Endothelial cell of umbilical vein (primary cell): Measurements from ENCODE around the gene TBC1D8.

Experiments used
- EZH2 ChIP-seq: IDR thresholded peaks from 2 replicates; pipeline ENCODE4 v1.6.1; 2012; ENCODE audit warnings: borderline replicate concordance, low read depth, mild to moderate bottlenecking, moderate library complexity, low read length, inconsistent platforms; ENCODE audit not compliant: severe bottlenecking
- GATA2 ChIP-seq: IDR thresholded peaks from 2 replicates; pipeline ENCODE4 v1.7.0; 2011; ENCODE audit warnings: low read depth, mild to moderate bottlenecking, moderate library complexity, mixed read lengths, low read length; ENCODE audit not compliant: insufficient read length, insufficient read depth
- JUN ChIP-seq: IDR thresholded peaks from 2 replicates; pipeline ENCODE4 v1.6.1; 2011; ENCODE audit warnings: borderline replicate concordance, low read depth; ENCODE audit not compliant: insufficient read length, insufficient read depth
- MYC ChIP-seq: IDR thresholded peaks from one replicate; pipeline ENCODE4 v1.6.1; 2011; ENCODE audit warnings: mild to moderate bottlenecking, low read depth, low read length
- POLR2A ChIP-seq: IDR thresholded peaks from 2 replicates; pipeline ENCODE4 v1.6.1; 2012; ENCODE audit warnings: low read depth, mild to moderate bottlenecking, control low read depth, low read length
- POLR2AphosphoS5 ChIP-seq: IDR thresholded peaks from 2 replicates; pipeline ENCODE4 v1.6.1; 2012; ENCODE audit warnings: low read depth, mild to moderate bottlenecking, control low read depth, low read length, moderate library complexity; ENCODE audit not compliant: insufficient read depth
- TF ChIP-seq, protein P1 (sequence below), 2 donors: IDR thresholded peaks; 1 replicate in 1 of 2; 2 replicates in 1 of 2; pipeline ENCODE4 v1.5.1; 2011; ENCODE audit warnings: low read length in 2 of 2, mild to moderate bottlenecking in 2 of 2, moderate library complexity in 2 of 2, control low read depth in 1 of 2, inconsistent platforms in 1 of 2, low read depth in 1 of 2; ENCODE audit not compliant: insufficient read depth in 1 of 2; ENCODE audit errors: extremely low read depth in 1 of 2
- TF ChIP-seq, protein P2 (sequence below): IDR thresholded peaks from 2 replicates; pipeline ENCODE4 v1.6.1; 2011; ENCODE audit not compliant: insufficient read depth, insufficient read length

DNA sequence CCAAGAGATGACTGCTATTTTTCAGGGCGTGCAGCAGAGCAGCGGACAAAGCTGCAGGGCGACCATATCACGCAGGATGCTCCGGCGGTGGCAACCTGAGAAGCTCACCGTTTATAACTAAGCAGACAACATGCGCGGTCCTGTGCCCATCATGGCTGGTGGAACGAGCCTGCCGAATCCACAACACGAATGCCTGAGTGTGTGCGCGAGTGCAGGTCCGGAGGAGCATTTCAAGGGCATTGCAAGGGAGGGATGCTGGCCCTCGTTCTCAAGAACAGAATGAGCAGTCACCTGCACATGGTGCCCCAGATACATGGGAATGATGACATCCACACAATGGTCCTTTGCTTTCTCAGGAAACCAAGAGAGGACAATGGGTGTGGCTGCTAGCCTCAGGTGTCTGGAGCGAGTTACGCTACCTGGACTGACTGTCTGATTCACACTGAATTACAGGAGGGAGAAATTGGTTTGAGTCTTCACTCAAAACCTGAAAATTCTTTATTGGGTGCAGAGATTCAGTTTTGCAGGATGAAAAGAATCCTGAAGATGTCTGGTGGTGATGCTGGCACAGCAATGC lies 39.8 kb downstream of the TBC1D8 start:
- TF ChIP-seq, protein P1, sequence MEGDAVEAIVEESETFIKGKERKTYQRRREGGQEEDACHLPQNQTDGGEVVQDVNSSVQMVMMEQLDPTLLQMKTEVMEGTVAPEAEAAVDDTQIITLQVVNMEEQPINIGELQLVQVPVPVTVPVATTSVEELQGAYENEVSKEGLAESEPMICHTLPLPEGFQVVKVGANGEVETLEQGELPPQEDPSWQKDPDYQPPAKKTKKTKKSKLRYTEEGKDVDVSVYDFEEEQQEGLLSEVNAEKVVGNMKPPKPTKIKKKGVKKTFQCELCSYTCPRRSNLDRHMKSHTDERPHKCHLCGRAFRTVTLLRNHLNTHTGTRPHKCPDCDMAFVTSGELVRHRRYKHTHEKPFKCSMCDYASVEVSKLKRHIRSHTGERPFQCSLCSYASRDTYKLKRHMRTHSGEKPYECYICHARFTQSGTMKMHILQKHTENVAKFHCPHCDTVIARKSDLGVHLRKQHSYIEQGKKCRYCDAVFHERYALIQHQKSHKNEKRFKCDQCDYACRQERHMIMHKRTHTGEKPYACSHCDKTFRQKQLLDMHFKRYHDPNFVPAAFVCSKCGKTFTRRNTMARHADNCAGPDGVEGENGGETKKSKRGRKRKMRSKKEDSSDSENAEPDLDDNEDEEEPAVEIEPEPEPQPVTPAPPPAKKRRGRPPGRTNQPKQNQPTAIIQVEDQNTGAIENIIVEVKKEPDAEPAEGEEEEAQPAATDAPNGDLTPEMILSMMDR (IDR thresholded peaks at IDR 0.05; ENCODE audit: extremely low read depth in 1 of 2, insufficient read depth in 1 of 2, low read depth in 1 of 2, low read length in 2 of 2) = no peak
- TF ChIP-seq POLR2AphosphoS5 = no peak
- no peak for TF ChIP-seq GATA2
- TF ChIP-seq POLR2A = no peak
- TF ChIP-seq EZH2 = no peak
- no peak for TF ChIP-seq JUN
- no peak for TF ChIP-seq MYC
- TF ChIP-seq, protein P2, sequence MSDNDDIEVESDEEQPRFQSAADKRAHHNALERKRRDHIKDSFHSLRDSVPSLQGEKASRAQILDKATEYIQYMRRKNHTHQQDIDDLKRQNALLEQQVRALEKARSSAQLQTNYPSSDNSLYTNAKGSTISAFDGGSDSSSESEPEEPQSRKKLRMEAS = no peak
